ENCODE measurements around the gene PEX1. TPM values are rescaled to one million over a fixed set of nuclear protein-coding genes. Genes with fewer than 3 reads are reported as not detected.

Gene PEX1
- total and polyA plus RNA-seq, 9 of the 15 experiments (the other 6 are each of a cell fraction or from before 2014, with no cell fraction given) = 9.4 to 32.2 (median 19.9) TPM

DNA sequence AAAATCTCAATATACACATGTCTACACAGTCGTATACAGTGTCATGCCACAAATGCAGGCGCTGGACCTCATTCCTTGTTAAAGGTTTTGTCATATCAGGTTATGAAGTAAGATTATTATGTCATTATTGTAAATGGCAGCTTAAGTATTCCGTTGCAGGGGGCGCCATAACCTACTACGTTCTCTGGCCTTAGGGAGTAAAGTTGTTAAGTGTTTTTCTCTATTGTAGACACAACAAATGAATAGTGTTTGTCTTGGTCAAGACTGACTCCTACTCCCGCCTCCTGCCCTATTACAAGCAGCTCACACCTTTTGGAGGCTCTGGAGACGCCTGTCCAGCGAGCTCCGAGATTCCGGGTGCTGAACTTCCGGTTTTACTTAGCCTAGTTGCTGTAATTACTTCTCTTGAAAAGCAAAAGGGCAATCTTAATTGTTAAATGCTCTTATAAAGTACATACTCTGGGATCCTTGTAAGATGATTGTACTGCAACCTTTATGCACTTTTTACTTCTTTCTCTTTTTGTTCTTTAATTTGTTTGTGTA lies 80.0 kb downstream of the PEX1 start (continued):
- TF ChIP-seq, protein P1, sequence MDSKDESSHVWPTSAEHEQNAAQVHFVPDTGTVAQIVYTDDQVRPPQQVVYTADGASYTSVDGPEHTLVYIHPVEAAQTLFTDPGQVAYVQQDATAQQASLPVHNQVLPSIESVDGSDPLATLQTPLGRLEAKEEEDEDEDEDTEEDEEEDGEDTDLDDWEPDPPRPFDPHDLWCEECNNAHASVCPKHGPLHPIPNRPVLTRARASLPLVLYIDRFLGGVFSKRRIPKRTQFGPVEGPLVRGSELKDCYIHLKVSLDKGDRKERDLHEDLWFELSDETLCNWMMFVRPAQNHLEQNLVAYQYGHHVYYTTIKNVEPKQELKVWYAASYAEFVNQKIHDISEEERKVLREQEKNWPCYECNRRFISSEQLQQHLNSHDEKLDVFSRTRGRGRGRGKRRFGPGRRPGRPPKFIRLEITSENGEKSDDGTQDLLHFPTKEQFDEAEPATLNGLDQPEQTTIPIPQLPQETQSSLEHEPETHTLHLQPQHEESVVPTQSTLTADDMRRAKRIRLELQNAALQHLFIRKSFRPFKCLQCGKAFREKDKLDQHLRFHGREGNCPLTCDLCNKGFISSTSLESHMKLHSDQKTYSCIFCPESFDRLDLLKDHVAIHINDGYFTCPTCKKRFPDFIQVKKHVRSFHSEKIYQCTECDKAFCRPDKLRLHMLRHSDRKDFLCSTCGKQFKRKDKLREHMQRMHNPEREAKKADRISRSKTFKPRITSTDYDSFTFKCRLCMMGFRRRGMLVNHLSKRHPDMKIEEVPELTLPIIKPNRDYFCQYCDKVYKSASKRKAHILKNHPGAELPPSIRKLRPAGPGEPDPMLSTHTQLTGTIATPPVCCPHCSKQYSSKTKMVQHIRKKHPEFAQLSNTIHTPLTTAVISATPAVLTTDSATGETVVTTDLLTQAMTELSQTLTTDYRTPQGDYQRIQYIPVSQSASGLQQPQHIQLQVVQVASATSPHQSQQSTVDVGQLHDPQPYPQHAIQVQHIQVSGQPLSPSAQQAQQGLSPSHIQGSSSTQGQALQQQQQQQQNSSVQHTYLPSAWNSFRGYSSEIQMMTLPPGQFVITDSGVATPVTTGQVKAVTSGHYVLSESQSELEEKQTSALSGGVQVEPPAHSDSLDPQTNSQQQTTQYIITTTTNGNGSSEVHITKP (IDR thresholded peaks at IDR 0.05; ENCODE audit: partially characterized antibody) = peak; percentile 46
- TF ChIP-seq IFI16 (CRISPR knock-in tag; IDR thresholded peaks at IDR 0.05) = no peak
- no peak for TF ChIP-seq NR4A1 (CRISPR knock-in tag; IDR thresholded peaks at IDR 0.05)
- TF ChIP-seq NR4A1 (tag; IDR thresholded peaks at IDR 0.05) = no peak
- no peak for TF ChIP-seq ZBED1 (IDR thresholded peaks at IDR 0.05)
- TF ChIP-seq NFATC3 (IDR thresholded peaks at IDR 0.05) = no peak
- no peak for TF ChIP-seq KLF6 (CRISPR knock-in tag; IDR thresholded peaks at IDR 0.05; ENCODE audit: borderline replicate concordance)
- TF ChIP-seq ZNF830 (CRISPR knock-in tag; IDR thresholded peaks at IDR 0.05) = no peak
- TF ChIP-seq MEF2D (tag; conservative IDR thresholded peaks at IDR 0.05; ENCODE audit: low read depth) = no peak
- TF ChIP-seq, protein P2, sequence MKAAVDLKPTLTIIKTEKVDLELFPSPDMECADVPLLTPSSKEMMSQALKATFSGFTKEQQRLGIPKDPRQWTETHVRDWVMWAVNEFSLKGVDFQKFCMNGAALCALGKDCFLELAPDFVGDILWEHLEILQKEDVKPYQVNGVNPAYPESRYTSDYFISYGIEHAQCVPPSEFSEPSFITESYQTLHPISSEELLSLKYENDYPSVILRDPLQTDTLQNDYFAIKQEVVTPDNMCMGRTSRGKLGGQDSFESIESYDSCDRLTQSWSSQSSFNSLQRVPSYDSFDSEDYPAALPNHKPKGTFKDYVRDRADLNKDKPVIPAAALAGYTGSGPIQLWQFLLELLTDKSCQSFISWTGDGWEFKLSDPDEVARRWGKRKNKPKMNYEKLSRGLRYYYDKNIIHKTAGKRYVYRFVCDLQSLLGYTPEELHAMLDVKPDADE (conservative IDR thresholded peaks at IDR 0.05; ENCODE audit: control insufficient read depth, low read depth, low read length) = no peak
- TF ChIP-seq ZNF444 (CRISPR knock-in tag; IDR thresholded peaks at IDR 0.05) = no peak
- TF ChIP-seq, protein P3, sequence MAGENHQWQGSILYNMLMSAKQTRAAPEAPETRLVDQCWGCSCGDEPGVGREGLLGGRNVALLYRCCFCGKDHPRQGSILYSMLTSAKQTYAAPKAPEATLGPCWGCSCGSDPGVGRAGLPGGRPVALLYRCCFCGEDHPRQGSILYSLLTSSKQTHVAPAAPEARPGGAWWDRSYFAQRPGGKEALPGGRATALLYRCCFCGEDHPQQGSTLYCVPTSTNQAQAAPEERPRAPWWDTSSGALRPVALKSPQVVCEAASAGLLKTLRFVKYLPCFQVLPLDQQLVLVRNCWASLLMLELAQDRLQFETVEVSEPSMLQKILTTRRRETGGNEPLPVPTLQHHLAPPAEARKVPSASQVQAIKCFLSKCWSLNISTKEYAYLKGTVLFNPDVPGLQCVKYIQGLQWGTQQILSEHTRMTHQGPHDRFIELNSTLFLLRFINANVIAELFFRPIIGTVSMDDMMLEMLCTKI (IDR thresholded peaks at IDR 0.05; ENCODE audit: partially characterized antibody) = no peak
- TF ChIP-seq ZKSCAN3 (CRISPR knock-in tag; IDR thresholded peaks at IDR 0.05) = no peak
- no peak for TF ChIP-seq TCF7L2 (IDR thresholded peaks at IDR 0.05; ENCODE audit: low read depth, low read length)
- TF ChIP-seq, protein P4, sequence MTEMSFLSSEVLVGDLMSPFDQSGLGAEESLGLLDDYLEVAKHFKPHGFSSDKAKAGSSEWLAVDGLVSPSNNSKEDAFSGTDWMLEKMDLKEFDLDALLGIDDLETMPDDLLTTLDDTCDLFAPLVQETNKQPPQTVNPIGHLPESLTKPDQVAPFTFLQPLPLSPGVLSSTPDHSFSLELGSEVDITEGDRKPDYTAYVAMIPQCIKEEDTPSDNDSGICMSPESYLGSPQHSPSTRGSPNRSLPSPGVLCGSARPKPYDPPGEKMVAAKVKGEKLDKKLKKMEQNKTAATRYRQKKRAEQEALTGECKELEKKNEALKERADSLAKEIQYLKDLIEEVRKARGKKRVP (CRISPR knock-in tag; IDR thresholded peaks at IDR 0.05) = no peak
- no peak for TF ChIP-seq CHCHD3 (CRISPR knock-in tag; IDR thresholded peaks at IDR 0.05)
- no peak for TF ChIP-seq PHF21A (IDR thresholded peaks at IDR 0.05; ENCODE audit: borderline replicate concordance, low read depth)
- TF ChIP-seq ZNF589 (CRISPR knock-in tag; IDR thresholded peaks at IDR 0.05; ENCODE audit: low read depth) = no peak
- TF ChIP-seq PHF20 (IDR thresholded peaks at IDR 0.05; ENCODE audit: partially characterized antibody) = no peak

Data from K562 (cell line).